Embryonic facial prominence (tissue), 1 donor: ENCODE measurements around the gene CCDC34.
"Not testable (repeated sequence)": the region's sequence is repeated elsewhere in the genome, so short reads cannot be mapped to it uniquely, and the experiment has no call there.

Experiments
- DNase-seq: peaks from one replicate; pipeline ENCODE4 v3.0.0-alpha.2; 2016; ENCODE audit errors: extremely low spot score

CCDC34 gene

GRCh38 chr11:27322196-27322595 is 40.8 kb downstream of the CCDC34 start:
- DNase-seq = not testable (repeated sequence)

GRCh38 chr11:27321340-27321739 is 41.7 kb downstream of the CCDC34 start:
- not testable (repeated sequence) for DNase-seq

GRCh38 chr11:27319072-27319471 is 43.9 kb downstream of the CCDC34 start:
- DNase-seq = no peak

GRCh38 chr11:27317751-27318150 is 45.3 kb downstream of the CCDC34 start:
- DNase-seq = no peak

GRCh38 chr11:27315836-27316235 is 47.2 kb downstream of the CCDC34 start:
- DNase-seq = no peak

GRCh38 chr11:27313157-27313821 is 49.7 kb downstream of the CCDC34 start:
- DNase-seq = peak; percentile 34

DNA sequence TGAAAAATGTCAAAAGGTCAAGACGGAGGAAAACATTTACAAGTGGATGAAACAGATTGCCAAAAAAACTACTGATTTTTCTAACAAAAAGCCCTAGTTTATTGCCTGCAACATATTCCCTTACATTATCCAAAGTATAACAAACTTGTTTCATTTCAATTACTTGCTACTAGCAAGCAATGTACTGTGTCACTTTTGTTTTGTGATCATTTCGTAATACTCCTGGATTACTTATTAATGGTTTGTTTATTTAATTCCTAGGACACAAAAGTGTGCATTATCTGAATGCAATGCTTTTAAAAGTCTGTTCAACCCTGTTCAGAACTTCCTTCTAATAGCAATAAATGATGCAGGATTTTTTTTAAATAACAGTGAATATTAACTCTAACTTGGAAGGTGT is 50.9 kb downstream of the CCDC34 start:
- DNase-seq = no peak

DNA sequence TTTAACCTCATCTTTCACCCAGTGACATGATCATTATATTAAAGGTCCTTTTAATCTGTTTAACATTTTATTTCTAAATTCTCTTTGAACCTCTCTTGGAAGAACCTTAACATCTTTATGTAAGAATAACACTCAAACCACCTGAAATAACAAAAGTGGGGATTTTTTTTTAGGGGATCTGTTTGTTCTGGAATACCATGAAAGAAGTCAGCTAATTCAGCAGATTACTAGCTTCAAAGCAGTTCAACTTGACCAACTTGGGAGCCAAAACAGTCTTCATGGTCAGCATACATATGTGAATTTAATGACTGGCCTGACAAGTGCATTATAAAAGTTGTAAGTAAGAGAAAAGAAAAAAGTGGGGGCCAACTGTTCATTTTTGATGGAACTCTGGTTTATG is 52.3 kb downstream of the CCDC34 start:
- no peak for DNase-seq

- no peak for DNase-seq
These were observed 52.8 kb downstream of the CCDC34 start for GRCh38 chr11:27310182-27310581.

- DNase-seq = peak; percentile 20
These were observed 54.0 kb downstream of the CCDC34 start for GRCh38 chr11:27309046-27309445.

- DNase-seq = no peak
These were observed 55.8 kb downstream of the CCDC34 start for GRCh38 chr11:27307232-27307631.

- DNase-seq = no peak
These were observed 57.3 kb downstream of the CCDC34 start for GRCh38 chr11:27305751-27306150.

- no peak for DNase-seq
These were observed 58.5 kb downstream of the CCDC34 start for GRCh38 chr11:27304514-27304913.

GRCh38 chr11:27303903-27304302 is 59.1 kb downstream of the CCDC34 start:
- DNase-seq = no peak

- DNase-seq = no peak
These were observed 62.0 kb downstream of the CCDC34 start for GRCh38 chr11:27300974-27301373.

GRCh38 chr11:27297616-27298015 is 65.4 kb downstream of the CCDC34 start:
- DNase-seq = no peak

- DNase-seq = no peak
These were observed 66.5 kb downstream of the CCDC34 start for GRCh38 chr11:27296497-27296896.

DNA sequence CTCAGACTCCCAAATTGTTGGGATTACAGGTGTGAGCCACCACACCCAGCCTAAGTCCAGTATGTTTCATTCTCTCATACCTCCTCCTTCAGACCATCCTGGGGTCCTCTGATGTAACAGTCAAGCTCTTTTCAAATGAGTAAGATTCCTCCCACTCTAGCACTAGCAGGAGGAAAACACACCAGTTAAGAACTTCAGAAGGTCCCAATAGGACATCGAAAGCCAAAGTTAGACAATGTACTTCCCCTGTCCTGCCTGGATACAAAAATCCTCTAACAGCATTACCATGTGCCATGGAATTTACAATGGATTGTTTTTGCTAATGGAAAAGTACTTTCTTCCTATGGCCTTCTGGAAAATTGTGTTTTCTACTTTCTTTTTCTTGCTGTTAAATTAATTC is 67.1 kb downstream of the CCDC34 start:
- no peak for DNase-seq

DNA sequence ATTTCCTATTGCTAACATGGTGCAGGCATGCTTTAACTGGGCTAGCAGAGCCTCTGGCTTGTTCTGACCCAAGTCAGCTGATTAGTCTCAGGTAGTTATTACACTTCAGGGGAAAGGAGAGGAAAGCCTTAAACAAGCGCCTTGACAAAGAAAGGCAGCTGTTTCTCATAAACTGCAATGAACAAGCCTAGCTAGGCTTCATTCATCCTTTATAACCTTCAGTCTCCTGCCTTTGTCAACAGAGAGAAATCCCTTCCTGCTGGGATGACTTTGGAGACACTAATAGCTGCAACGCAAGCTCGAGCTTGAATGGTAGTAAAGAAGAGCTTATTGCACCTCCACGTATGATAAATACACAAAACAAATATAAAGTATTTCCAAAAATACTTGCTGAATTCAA is 68.4 kb downstream of the CCDC34 start:
- no peak for DNase-seq

- DNase-seq = no peak
These were observed 69.2 kb downstream of the CCDC34 start for GRCh38 chr11:27293515-27294417.

DNA sequence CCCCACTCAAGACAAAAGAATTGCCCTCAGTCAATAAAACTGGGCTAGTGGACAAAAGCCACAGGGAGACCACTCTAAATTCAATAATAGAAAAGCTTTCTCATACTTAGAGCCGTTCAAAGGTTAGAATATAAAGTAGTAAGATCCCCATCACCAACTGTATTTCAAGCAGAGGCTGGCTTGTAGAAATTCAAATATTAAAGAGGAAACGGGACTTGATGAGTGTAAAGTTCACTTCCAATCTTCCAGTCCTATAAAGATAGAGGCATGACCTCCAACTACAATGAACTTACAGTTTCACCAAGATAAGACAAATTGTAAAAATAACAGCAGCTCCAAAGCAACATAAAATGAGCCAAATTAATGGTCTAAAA is 70.4 kb downstream of the CCDC34 start:
- no peak for DNase-seq

DNA sequence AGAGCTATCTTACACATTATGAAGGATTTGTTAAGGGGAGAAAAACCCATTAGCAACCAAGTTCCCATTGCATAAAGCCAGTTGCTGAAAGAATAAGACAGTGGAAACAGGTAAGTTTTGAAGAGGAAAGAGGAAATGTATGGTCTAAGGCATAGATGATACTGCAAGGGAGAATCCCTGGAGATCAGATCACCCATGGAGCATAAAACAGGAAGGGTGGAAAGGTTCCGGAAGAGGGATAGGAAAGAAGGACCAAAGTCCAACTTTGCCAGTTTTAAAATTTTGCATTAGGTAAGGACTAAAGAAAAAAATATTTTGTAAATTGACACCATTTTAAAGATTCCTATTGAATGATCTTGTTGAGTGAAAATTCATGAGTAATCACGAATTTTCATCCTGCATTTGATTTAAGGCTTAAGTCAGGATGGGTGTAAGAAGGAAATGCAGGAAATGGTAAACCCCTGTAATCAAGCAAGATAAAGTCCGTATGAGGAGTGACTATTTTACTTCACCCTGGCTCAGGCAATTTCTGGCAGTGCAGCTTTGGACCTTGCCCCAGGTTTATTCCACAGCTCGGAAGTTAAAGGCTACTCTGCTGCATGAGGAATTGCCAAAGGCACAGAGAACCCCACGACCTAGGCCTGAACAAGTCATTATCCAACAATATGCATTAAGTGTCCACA is 70.9 kb downstream of the CCDC34 start:
- DNase-seq = no peak
